K562 (cell line): ENCODE results near the gene ASB13. TPM values are rescaled to one million over a fixed set of nuclear protein-coding genes. Genes with fewer than 3 reads are reported as not detected.

Experiments
- ATF1 ChIP-seq, 2 experiments: fragments of 450-650 bp in 1 of 2; IDR thresholded peaks; 2 replicates each; pipeline ENCODE4 v1.6.1; 2016; ENCODE audit warnings: missing compliant biosample characterization in 1 of 2, missing genetic modification characterization in 1 of 2
- ATF4 ChIP-seq: fragments of 450-650 bp; formaldehyde crosslinking; IDR thresholded peaks from 2 replicates; pipeline ENCODE4 v1.4.0; 2022; ENCODE audit warnings: mild to moderate bottlenecking, moderate library complexity
- CHCHD3 ChIP-seq: fragments of 250-450 bp; sonication (Bioruptor Pico); IDR thresholded peaks from 2 replicates; pipeline ENCODE4 v2.1.2; 2022; ENCODE audit warnings: mild to moderate bottlenecking
- CXXC5 ChIP-seq: fragments of 250-450 bp; sonication (Bioruptor Pico); IDR thresholded peaks from 2 replicates; pipeline ENCODE4 v1.8.0; 2022; ENCODE audit warnings: inconsistent platforms, mild to moderate bottlenecking, moderate library complexity
- HNRNPH1 ChIP-seq: fragments of 200-400 bp; formaldehyde crosslinking; optimal IDR thresholded peaks from 2 replicates; pipeline ENCODE3; 2017; ENCODE audit warnings: low read depth, mild to moderate bottlenecking, low read length, moderate library complexity
- IRF1 ChIP-seq: sonication (generic); formaldehyde crosslinking; IDR thresholded peaks from 2 replicates; pipeline ENCODE4 v1.8.0; 2022; ENCODE audit warnings: missing genetic modification reagents, mild to moderate bottlenecking, borderline replicate concordance
- NELFE ChIP-seq: IDR thresholded peaks from 2 replicates; pipeline ENCODE4 v1.6.1; 2011; ENCODE audit warnings: mild to moderate bottlenecking; ENCODE audit not compliant: insufficient read depth, insufficient read length
- PCBP1 ChIP-seq: fragments of 200-400 bp; formaldehyde crosslinking; IDR thresholded peaks from 2 replicates; pipeline ENCODE4 v1.6.1; 2018; ENCODE audit warnings: mild to moderate bottlenecking, low read depth, low read length; ENCODE audit not compliant: poor library complexity, severe bottlenecking
- SAFB2 ChIP-seq: fragments of 200-400 bp; formaldehyde crosslinking; IDR thresholded peaks from 2 replicates; pipeline ENCODE4 v1.6.1; 2018; ENCODE audit warnings: borderline replicate concordance, low read length, low read depth, moderate library complexity; ENCODE audit not compliant: severe bottlenecking
- SLC30A9 ChIP-seq: fragments of 250-450 bp; sonication (Bioruptor Pico); IDR thresholded peaks from 2 replicates; pipeline ENCODE4 v1.8.0; 2022; ENCODE audit warnings: mild to moderate bottlenecking, moderate library complexity
- TAF1 ChIP-seq: IDR thresholded peaks from 2 replicates; pipeline ENCODE4 v1.6.1; 2011; ENCODE audit warnings: mild to moderate bottlenecking, low read length, moderate library complexity; ENCODE audit not compliant: insufficient read depth, control insufficient read depth, severe bottlenecking; ENCODE audit errors: extremely low read depth
- THRA ChIP-seq: fragments of 450-650 bp; IDR thresholded peaks from 2 replicates; pipeline ENCODE4 v1.6.1; 2017; ENCODE audit warnings: mild to moderate bottlenecking, moderate library complexity
- ZNF586 ChIP-seq: fragments of 450-650 bp; formaldehyde crosslinking; conservative IDR thresholded peaks from 2 replicates; pipeline ENCODE4 v1.4.0; 2020; ENCODE audit warnings: mild to moderate bottlenecking, moderate library complexity
- polyA plus RNA-seq, 8 experiments: library from polyadenylated mRNA; depleted of rRNA in 4 of 8; stranded (reverse) in 5 of 8; unstranded in 3 of 8; fragments of >200 nt; fragmentation: Nextera tagmentation in 2 of 8; fragmentation: Illumina TruSeq in 1 of 8; extraction: Ambion mirVana in 2 of 8; extraction: Trizol in 1 of 8; gene quantifications; 2 replicates each; pipeline versions ENCODE4 v1.2.1 to v1.2.3, GENCODE V29; 2011 to 2014; ENCODE audit warnings: inconsistent platforms in 1 of 8, missing spikeins in 1 of 8
- total RNA-seq, 7 experiments: library from RNA; depleted of rRNA in 6 of 7; stranded (reverse); fragments of >200 nt in 6 of 7; fragmentation: Illumina TruSeq in 2 of 7; extraction: Trizol in 2 of 7; gene quantifications; 2 replicates each; pipeline versions ENCODE4 v1.2.1 to v1.2.3, GENCODE V29; 2011 to 2021; ENCODE audit warnings: low replicate concordance in 1 of 7
- TF ChIP-seq, protein P1 (sequence below): fragments of 450-650 bp; IDR thresholded peaks from 2 replicates; pipeline ENCODE4 v1.6.1; 2018; ENCODE audit not compliant: partially characterized antibody
- TF ChIP-seq, protein P2 (sequence below): fragments of 450-650 bp; formaldehyde crosslinking; IDR thresholded peaks from 2 replicates; pipeline ENCODE4 v1.4.0; 2020; ENCODE audit warnings: mild to moderate bottlenecking, moderate library complexity

The ASB13 gene
- total and polyA plus RNA-seq, 9 of the 15 experiments (the other 6 are each of a cell fraction or from before 2014, with no cell fraction given): 5.2 to 28.8 (median 16.9) TPM

DNA sequence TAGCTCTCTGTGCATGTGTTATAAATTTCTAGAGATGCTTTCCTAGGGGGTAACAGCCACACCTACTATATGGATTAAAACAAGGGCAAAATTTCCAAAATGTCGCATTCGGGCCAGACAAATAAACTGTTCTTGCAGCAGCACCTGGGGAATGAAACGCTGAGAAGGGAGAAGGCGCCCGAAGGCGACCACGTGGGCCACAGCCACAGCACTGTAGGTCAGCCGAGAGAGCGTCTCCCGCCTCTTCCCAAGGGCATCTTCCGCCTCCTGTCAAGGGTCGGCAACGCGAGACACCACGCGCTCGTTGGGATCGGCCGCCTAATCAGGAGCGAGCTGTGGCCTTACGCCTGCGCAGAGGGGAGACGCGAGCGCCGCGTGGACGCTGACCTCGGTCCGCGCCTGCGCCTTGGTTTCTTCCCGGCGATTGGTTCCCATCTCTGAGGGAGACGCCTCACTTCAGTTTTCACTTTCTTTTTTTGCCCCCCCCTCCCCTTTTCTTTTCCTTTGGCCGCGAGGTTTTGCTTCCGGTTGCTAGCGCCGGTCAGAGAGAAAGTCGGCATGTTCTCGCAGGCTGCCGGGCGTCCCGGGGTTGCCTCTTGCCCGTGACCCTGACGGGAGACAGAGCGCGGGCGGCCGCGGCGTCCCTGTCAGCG, 18.0 kb upstream of the ASB13 start, which contains the start of gene TASOR2 (continued):
- TF ChIP-seq ATF1 (CRISPR knock-in tag; IDR thresholded peaks at IDR 0.05) (no peak), ATF1 (tag; IDR thresholded peaks at IDR 0.05) (peak; percentile 69), NELFE (no peak), ATF4 (CRISPR knock-in tag) (peak; percentile 57; the same call in 1 of the 2 replicates), HNRNPH1 (no peak), CXXC5 (CRISPR knock-in tag) (peak; percentile 94), SAFB2 (no peak), TAF1 (peak; percentile 46), SLC30A9 (CRISPR knock-in tag) (no peak), IRF1 (CRISPR knock-in tag) (peak; percentile 97), THRA (no peak), CHCHD3 (CRISPR knock-in tag) (no peak; the same call in 1 of the 2 replicates), ZNF586 (CRISPR knock-in tag) (0 out of 2 replicates have a peak, but pooled peaks have one; percentile 84), PCBP1 (peak; percentile 84)
- TF ChIP-seq, protein P1, sequence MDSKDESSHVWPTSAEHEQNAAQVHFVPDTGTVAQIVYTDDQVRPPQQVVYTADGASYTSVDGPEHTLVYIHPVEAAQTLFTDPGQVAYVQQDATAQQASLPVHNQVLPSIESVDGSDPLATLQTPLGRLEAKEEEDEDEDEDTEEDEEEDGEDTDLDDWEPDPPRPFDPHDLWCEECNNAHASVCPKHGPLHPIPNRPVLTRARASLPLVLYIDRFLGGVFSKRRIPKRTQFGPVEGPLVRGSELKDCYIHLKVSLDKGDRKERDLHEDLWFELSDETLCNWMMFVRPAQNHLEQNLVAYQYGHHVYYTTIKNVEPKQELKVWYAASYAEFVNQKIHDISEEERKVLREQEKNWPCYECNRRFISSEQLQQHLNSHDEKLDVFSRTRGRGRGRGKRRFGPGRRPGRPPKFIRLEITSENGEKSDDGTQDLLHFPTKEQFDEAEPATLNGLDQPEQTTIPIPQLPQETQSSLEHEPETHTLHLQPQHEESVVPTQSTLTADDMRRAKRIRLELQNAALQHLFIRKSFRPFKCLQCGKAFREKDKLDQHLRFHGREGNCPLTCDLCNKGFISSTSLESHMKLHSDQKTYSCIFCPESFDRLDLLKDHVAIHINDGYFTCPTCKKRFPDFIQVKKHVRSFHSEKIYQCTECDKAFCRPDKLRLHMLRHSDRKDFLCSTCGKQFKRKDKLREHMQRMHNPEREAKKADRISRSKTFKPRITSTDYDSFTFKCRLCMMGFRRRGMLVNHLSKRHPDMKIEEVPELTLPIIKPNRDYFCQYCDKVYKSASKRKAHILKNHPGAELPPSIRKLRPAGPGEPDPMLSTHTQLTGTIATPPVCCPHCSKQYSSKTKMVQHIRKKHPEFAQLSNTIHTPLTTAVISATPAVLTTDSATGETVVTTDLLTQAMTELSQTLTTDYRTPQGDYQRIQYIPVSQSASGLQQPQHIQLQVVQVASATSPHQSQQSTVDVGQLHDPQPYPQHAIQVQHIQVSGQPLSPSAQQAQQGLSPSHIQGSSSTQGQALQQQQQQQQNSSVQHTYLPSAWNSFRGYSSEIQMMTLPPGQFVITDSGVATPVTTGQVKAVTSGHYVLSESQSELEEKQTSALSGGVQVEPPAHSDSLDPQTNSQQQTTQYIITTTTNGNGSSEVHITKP: peak; percentile 19
- TF ChIP-seq, protein P2, sequence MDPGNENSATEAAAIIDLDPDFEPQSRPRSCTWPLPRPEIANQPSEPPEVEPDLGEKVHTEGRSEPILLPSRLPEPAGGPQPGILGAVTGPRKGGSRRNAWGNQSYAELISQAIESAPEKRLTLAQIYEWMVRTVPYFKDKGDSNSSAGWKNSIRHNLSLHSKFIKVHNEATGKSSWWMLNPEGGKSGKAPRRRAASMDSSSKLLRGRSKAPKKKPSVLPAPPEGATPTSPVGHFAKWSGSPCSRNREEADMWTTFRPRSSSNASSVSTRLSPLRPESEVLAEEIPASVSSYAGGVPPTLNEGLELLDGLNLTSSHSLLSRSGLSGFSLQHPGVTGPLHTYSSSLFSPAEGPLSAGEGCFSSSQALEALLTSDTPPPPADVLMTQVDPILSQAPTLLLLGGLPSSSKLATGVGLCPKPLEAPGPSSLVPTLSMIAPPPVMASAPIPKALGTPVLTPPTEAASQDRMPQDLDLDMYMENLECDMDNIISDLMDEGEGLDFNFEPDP (CRISPR knock-in tag): no peak
